GM03348 (cell line): ENCODE results near the gene COL9A2.
"Not testable (repeated sequence)": the region's sequence is repeated elsewhere in the genome, so short reads cannot be mapped to it uniquely, and the experiment has no call there.

Experiments
- DNase-seq: peaks from one replicate; pipeline ENCODE4 v3.0.0; 2012; ENCODE audit warnings: low spot score

COL9A2 gene

GRCh38 chr1:40316595-40317393, at the start of gene COL9A2:
Gene COL9A2, minus strand, starts transcription at chr1:40317286. Its CDS starts 89 bp downstream, at chr1:40317197.
- DNase-seq: peak; percentile 48

- DNase-seq: no peak
Measured at GRCh38 chr1:40363721-40364120, 46.6 kb upstream of the COL9A2 start.

- DNase-seq: peak; percentile 71
Measured at GRCh38 chr1:40362699-40363098, 45.6 kb upstream of the COL9A2 start.

GRCh38 chr1:40362199-40362598, 45.1 kb upstream of the COL9A2 start:
- DNase-seq: no peak

GRCh38 chr1:40361637-40362036, 44.6 kb upstream of the COL9A2 start:
- DNase-seq: no peak

GRCh38 chr1:40361201-40361600, 44.1 kb upstream of the COL9A2 start:
- no peak for DNase-seq

- no peak for DNase-seq
Measured at GRCh38 chr1:40360631-40361030, 43.5 kb upstream of the COL9A2 start.

GRCh38 chr1:40357625-40358024, 40.5 kb upstream of the COL9A2 start:
- DNase-seq: no peak

GRCh38 chr1:40353082-40353481, 36.0 kb upstream of the COL9A2 start:
- DNase-seq: no peak

GRCh38 chr1:40352126-40352525, 35.0 kb upstream of the COL9A2 start:
- no peak for DNase-seq

- no peak for DNase-seq
Measured at GRCh38 chr1:40351124-40351523, 34.0 kb upstream of the COL9A2 start.

GRCh38 chr1:40350391-40350790, 33.3 kb upstream of the COL9A2 start:
- no peak for DNase-seq

GRCh38 chr1:40344597-40344996, 27.5 kb upstream of the COL9A2 start:
- peak; percentile 66 for DNase-seq

GRCh38 chr1:40342381-40342717, 25.3 kb upstream of the COL9A2 start:
- DNase-seq: not testable (repeated sequence)

- DNase-seq: no peak
Measured at GRCh38 chr1:40341491-40342380, 24.6 kb upstream of the COL9A2 start.

- no peak for DNase-seq
Measured at GRCh38 chr1:40339420-40340323, 22.6 kb upstream of the COL9A2 start.

GRCh38 chr1:40338745-40339419, 21.8 kb upstream of the COL9A2 start:
- peak; percentile 85 for DNase-seq

GRCh38 chr1:40337443-40337842, 20.4 kb upstream of the COL9A2 start:
- no peak for DNase-seq

GRCh38 chr1:40332695-40333094, 15.6 kb upstream of the COL9A2 start:
- no peak for DNase-seq

GRCh38 chr1:40331403-40331802, 14.3 kb upstream of the COL9A2 start:
- not testable (repeated sequence) for DNase-seq

- DNase-seq: no peak
Measured at GRCh38 chr1:40318970-40319621, 2.0 kb upstream of the COL9A2 start.
